AG08396 (cell line): ENCODE results near the gene KIRREL3.

Source experiments
- DNase-seq: peaks from one replicate; pipeline ENCODE4 v3.0.0; 2012; ENCODE audit warnings: low spot score, mixed read lengths

KIRREL3 gene

GRCh38 chr11:126421271-126421671 is 579.3 kb downstream of the KIRREL3 start:
- DNase-seq, result no peak

DNA sequence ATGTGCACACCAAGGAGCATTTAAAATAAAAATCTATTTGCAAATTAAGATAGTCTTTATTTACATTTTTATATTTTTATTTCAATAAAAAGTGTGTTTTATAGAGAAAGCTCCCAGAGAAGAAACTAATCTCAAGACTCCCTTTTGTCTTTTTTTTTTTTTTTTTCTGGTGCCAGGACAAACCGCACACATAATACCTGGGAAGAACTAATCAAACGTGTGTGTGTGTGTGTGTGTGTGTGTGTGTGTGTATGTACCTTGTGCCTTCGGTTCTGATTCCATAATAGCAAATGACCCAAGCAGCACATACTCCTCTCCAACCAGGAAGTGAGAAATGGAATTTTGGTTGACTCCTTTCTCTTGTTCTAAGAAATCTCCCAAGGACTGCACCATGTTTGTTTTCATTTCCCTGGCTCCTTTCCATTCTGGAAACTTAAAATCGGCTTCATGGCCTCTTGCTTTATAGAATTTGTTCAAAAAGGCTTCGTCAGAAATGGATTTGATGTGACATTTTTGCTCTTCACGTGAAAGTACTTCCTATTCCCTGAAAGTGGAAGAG is 579.8 kb downstream of the KIRREL3 start:
- DNase-seq, result no peak

DNA sequence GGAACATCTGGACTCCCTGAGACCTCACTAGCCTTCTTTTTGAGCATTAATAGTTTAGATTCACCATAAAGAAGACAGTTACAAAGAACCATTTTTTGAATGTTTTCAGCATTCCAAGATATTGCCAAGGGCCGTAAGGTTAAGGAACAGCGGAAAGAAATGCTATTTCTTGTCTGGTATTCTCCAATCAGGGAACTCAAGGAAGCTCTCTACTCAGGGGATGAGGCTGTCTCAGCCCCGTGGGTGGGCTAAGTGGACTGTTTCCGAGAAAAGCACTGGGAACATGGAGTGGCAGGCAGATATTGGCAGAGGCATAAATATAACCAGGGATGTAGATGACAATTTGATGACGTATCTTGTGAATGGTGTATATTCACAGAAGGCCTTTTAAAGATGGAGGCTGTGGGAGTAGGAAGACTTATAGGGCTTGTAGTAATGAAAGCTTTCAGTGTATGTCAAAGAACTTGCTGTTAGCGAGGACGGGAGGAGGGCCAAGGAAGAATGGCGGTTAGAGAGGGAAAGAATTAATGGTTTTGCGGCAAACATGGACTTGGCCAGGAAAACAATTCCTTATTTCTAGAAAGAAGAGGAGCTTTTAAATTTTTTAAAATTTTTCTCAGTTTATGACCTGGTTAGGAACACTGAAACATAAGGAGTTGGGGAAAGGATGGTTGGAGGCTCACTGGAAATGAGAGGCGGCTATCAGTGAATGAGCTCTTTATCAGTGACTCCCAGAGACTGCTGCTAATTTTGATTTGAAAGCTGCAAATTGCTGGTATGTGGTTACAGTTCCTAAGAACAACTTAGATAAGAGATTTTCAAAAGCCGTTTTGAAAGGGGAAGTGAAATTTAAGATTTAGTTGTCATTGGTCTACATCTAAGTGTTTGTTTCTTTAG is 580.5 kb downstream of the KIRREL3 start:
- DNase-seq, result peak; percentile 44

DNA sequence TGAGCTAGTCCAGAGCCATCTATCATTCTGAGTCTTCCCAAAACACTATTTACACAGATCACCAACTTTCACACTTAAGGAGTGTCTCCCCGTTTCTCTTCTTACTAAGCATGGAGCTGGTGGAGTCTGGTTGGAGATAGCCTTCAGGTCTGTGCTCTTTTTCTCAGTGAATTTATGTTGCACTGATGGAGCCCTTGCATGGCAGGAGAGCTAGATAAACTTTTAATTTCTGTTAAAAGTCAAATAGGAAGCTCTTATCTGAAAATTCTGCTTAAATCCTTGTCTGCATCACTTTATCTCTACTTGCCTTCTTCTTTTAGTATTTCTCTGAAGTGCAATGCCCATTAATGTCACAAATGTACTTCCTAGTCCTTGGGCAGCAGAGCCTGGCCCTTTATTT is 581.7 kb downstream of the KIRREL3 start:
- DNase-seq, result no peak

- no peak for DNase-seq
Observed at GRCh38 chr11:126417091-126417862, 583.3 kb downstream of the KIRREL3 start.

DNA sequence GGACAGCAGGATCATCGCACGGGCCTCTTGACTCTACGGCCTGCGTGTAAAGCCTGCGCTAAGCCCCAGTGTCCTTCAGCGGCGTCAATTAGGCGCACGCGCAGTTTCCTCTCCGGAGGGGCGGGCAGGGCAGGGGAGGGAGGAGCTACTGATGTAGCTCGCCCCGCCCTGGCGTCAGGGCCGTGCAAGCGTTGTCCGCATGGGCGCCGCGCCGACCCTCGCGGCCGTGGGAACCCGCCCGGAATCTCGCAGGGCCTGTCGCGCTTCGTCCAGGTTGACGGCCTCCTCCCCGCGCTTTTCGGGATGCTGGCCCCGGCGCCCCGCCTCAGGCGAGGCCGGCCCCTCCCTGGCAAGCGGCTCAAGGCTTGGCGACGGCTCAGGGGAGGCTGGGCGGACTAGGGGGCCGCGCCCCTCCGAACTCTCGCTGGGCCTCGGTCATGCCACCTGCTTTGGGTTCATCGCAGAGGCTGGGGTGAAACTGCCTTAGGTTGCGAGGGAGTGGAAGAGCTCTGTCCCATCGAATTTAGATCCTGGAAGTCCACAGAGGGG is 584.0 kb downstream of the KIRREL3 start:
- peak; percentile 97 for DNase-seq

- DNase-seq, result no peak
Observed at GRCh38 chr11:126415669-126416420, 584.7 kb downstream of the KIRREL3 start.

- DNase-seq, result peak; percentile 72
Observed at GRCh38 chr11:126415128-126415527, 585.4 kb downstream of the KIRREL3 start.

GRCh38 chr11:126414615-126415014 is 586.0 kb downstream of the KIRREL3 start:
- no peak for DNase-seq

GRCh38 chr11:126413843-126414405 is 586.6 kb downstream of the KIRREL3 start:
- no peak for DNase-seq

DNA sequence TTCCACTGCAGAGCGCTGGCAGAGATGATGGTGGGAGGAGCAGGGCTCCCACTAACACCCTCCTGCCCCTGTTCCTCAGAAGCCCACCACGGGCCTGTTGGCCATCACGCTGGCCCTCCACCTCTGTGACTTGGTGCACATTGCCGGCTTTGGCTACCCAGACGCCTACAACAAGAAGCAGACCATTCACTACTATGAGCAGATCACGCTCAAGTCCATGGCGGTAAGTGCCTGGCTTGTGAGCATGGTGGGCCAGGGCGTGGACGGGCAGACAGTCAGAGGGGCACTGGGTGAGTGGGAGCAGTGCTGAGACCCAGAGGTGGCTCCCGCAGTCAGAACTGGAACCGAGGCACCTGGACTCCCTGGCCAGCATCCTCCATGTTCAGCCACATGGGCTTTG is 587.1 kb downstream of the KIRREL3 start:
- DNase-seq, result no peak

DNA sequence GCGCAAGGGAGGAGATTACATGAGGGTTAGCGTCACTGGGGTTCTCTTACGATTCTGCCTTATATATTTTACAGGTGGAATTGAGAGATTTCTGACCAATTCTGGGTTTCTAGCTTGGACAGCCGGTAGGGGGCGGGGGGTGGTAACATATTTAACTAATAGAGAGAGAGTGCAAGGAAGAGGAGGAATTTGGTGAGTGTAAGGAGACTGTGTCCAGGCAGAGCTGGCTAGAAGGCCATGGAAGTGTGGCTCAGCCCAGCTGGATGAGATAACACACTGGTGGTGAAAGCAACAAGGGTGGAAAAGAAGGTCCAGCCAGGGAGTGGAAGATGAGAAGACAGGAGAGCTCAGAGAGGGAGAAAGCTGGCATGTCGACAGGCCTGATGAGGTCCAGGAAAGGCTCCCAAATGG is 588.6 kb downstream of the KIRREL3 start:
- no peak for DNase-seq

- peak; percentile 72 for DNase-seq
Observed at GRCh38 chr11:126410649-126411048, 589.9 kb downstream of the KIRREL3 start.

DNA sequence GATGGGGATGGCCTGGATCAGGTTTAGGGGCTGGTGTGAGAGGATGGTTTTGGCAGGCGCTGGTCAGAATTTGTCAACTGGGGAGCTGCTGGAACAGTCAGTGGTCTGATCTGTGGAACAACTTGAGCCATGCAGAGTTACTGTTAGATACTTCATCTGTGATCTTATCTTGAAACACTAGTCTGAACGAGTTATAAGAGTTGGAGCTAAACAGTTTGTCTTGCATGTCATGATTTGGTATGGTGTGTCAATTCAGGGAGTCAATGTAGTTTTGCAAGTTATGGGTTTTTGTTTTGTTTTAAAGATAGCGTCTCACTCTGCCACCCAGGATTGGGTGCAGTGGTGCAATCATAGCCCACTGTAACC is 591.0 kb downstream of the KIRREL3 start:
- no peak for DNase-seq

DNA sequence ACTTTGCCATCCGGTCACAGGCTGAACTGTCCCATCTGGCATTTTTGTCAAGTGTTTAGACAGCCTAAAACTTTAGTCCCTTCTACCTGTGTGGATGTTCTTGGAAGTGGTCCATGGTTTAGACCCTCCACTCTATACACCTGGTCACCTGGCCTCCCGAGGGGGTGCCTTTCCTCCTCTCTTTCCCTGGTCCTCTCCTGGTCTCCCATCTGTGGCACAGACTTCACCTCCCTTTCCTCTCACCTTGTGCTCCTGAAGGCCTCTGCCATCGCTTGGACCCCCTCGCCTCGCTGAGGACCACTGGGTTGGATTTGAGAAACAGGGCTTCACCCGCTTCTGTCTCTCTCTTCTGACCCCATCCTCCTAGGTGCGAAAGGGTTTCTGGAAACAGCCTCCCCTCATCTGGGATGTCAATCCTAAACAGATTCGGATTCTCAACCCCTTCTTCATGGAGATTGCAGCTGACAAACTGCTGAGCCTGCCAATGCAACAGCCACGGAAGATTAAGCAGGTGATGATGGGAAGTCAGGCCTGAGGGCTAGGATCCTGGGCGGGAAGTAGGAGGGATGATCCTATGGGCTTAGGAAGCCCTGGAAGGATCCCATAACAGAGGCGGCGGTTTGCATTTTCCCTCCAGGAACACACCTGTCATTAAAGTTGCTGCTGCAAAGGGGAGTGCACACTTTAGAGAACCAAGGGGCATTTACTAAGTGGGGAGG is 591.5 kb downstream of the KIRREL3 start:
- DNase-seq, result no peak

- DNase-seq, result no peak
Observed at GRCh38 chr11:126408496-126408895, 592.1 kb downstream of the KIRREL3 start.

GRCh38 chr11:126407682-126408288 is 592.8 kb downstream of the KIRREL3 start:
- DNase-seq, result no peak

- DNase-seq, result no peak
Observed at GRCh38 chr11:126407101-126407521, 593.5 kb downstream of the KIRREL3 start.

GRCh38 chr11:126406368-126406767 is 594.2 kb downstream of the KIRREL3 start:
- DNase-seq, result no peak

GRCh38 chr11:126405906-126406305 is 594.7 kb downstream of the KIRREL3 start:
- DNase-seq, result no peak
